ENCODE data around the gene PTGFRN. TPM values are rescaled to one million over a fixed set of nuclear protein-coding genes. Genes with fewer than 3 reads are reported as not detected.

The PTGFRN gene
- total and polyA plus RNA-seq, 2 of the 4 experiments (the other 2 are of a cell fraction) = 0.90 to 1.1 TPM

DNA sequence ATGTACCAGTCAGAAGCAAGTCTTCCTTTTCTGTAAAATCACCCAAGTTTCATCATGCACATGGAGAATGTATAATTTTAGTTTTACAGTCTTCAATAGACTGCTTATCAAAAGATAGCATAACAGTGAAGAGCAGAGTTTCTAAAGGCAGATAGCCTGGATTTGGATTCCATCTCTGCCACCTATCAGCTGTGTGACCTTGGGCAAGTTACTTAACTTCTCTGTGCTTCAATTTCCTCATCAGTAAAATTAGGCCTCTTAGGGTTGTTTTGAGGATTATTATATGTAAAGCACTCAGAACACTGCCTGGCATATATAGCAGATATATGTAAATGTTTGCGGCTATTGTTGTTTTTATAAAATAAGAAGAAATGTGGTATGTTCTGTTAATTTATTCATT lies 38.9 kb downstream of the PTGFRN start:
- Histone ChIP-seq H3K9me1 (ENCODE audit: insufficient read depth, low read length) (no peaks in the 10 kb centered on the region), H3K36me3 (ENCODE audit: control insufficient read depth, insufficient read depth, low read length) (no peaks in the 10 kb centered on the region), H3K4me1 (ENCODE audit: control insufficient read depth, insufficient read depth, low read length) (no peaks in the 10 kb centered on the region), H3K18ac (ENCODE audit: low read depth, low read length) (no peak overlapping the region), H3K23ac (ENCODE audit: low read depth, low read length) (no peak overlapping the region), H3K27ac (ENCODE audit: insufficient read depth, low read length) (no peak overlapping the region), H2BK120ac (ENCODE audit: low read depth, low read length) (no peak overlapping the region), H4K5ac (ENCODE audit: low read depth, low read length) (no peak overlapping the region), H3K27me3 (ENCODE audit: control insufficient read depth, insufficient read depth, low read length) (peaks cover 4% of the 10 kb centered on the region; the same call in 1 of the 2 replicates), H3K9me3 (ENCODE audit: control insufficient read depth, insufficient read depth, low read length) (no peaks in the 10 kb centered on the region), H4K91ac (ENCODE audit: insufficient read depth, low read depth, low read length) (no peak overlapping the region), H2AK5ac (ENCODE audit: low read depth, low read length) (no peak overlapping the region), H2BK5ac (ENCODE audit: low read depth, low read length, poor library complexity, severe bottlenecking) (no peak overlapping the region), H4K20me1 (ENCODE audit: insufficient read depth, low read length) (no peaks in the 10 kb centered on the region), H3K4ac (ENCODE audit: low read depth, low read length) (no peak overlapping the region), H3K14ac (replicated peaks; ENCODE audit: low read depth, low read length) (no peak overlapping the region), H3K4me2 (ENCODE audit: low read depth, low read length) (no peak overlapping the region), H2AFZ (replicated peaks; ENCODE audit: low read length, poor library complexity) (no peak overlapping the region), H3K9ac (ENCODE audit: low read depth, low read length) (no peak overlapping the region), H2BK15ac (ENCODE audit: low read depth, low read length) (no peak overlapping the region), H4K8ac (ENCODE audit: low read depth in 2 of 2, low read length in 2 of 2) (no peak overlapping the region), H2AK9ac (replicated peaks; ENCODE audit: low read depth, low read length, poor library complexity) (no peak overlapping the region), H3K4me3 (ENCODE audit: insufficient read depth, low read depth, low read length) (no peak overlapping the region), H2BK20ac (ENCODE audit: low read depth, low read length) (no peak overlapping the region), H3K79me1 (ENCODE audit: low read depth in 1 of 2, low read length in 2 of 2) (no peaks in the 10 kb centered on the region), H3K56ac (ENCODE audit: extremely low read depth, insufficient read depth, low read length) (no peak overlapping the region)
- no TSS peak for BruUV-seq (replicated peaks)
- POLR2A ChIA-PET (ENCODE audit: unreplicated experiment) = no interaction called here
- TF ChIP-seq, protein P1, sequence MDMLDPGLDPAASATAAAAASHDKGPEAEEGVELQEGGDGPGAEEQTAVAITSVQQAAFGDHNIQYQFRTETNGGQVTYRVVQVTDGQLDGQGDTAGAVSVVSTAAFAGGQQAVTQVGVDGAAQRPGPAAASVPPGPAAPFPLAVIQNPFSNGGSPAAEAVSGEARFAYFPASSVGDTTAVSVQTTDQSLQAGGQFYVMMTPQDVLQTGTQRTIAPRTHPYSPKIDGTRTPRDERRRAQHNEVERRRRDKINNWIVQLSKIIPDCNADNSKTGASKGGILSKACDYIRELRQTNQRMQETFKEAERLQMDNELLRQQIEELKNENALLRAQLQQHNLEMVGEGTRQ (IDR thresholded peaks at IDR 0.05; ENCODE audit: low read depth, low read length) = no peak
- TF ChIP-seq RCOR1 (IDR thresholded peaks at IDR 0.05; ENCODE audit: insufficient replicate concordance, low read length) (no peak), MXI1 (IDR thresholded peaks at IDR 0.05; ENCODE audit: borderline replicate concordance, low read depth, low read length) (no peak), FOS (IDR thresholded peaks at IDR 0.05; ENCODE audit: low read depth, low read length) (no peak), MAFK (IDR thresholded peaks at IDR 0.05; ENCODE audit: low read depth, low read length) (no peak), POLR2A (IDR thresholded peaks at IDR 0.05; ENCODE audit: low read depth, low read length) (no peak), RAD21 (IDR thresholded peaks at IDR 0.05; ENCODE audit: low read length) (no peak), ELK1 (IDR thresholded peaks at IDR 0.05; ENCODE audit: borderline replicate concordance, low read depth, low read length) (no peak), BHLHE40 (IDR thresholded peaks at IDR 0.05; ENCODE audit: low read depth, low read length) (no peak), CEBPB (IDR thresholded peaks at IDR 0.05; ENCODE audit: low read depth, low read length) (no peak), CTCF (conservative IDR thresholded peaks at IDR 0.05; ENCODE audit: low read depth, low read length) (no peak), CHD1 (IDR thresholded peaks at IDR 0.05; ENCODE audit: low read depth, low read length) (no peak)
- ATAC-seq (ENCODE audit: low read depth) (no peak), DNase-seq (no peak)
- dilution Hi-C loops (cut with HindIII; ENCODE audit: low sequenced_read_pairs, unreplicated experiment) (no loop called here), intact Hi-C loops (cut with micrococcal nuclease) (no loop called here), in situ Hi-C loops (cut with MboI; ENCODE audit: low sequenced_read_pairs) (no loop called here)
- WGBS, 2 experiments (ENCODE audit: extremely low coverage in 2 of 2, insufficient read length in 1 of 2) = no CpG with 5 or more reads among the region's 1 CpG
- CTCF ChIA-PET = no interaction called here
